ENCODE data around the gene ULK1. TPM values are rescaled to one million over a fixed set of nuclear protein-coding genes. Genes with fewer than 3 reads are reported as not detected.

The ULK1 gene
- total RNA-seq, 1 experiment from 2014 or later: 72.1 TPM

DNA sequence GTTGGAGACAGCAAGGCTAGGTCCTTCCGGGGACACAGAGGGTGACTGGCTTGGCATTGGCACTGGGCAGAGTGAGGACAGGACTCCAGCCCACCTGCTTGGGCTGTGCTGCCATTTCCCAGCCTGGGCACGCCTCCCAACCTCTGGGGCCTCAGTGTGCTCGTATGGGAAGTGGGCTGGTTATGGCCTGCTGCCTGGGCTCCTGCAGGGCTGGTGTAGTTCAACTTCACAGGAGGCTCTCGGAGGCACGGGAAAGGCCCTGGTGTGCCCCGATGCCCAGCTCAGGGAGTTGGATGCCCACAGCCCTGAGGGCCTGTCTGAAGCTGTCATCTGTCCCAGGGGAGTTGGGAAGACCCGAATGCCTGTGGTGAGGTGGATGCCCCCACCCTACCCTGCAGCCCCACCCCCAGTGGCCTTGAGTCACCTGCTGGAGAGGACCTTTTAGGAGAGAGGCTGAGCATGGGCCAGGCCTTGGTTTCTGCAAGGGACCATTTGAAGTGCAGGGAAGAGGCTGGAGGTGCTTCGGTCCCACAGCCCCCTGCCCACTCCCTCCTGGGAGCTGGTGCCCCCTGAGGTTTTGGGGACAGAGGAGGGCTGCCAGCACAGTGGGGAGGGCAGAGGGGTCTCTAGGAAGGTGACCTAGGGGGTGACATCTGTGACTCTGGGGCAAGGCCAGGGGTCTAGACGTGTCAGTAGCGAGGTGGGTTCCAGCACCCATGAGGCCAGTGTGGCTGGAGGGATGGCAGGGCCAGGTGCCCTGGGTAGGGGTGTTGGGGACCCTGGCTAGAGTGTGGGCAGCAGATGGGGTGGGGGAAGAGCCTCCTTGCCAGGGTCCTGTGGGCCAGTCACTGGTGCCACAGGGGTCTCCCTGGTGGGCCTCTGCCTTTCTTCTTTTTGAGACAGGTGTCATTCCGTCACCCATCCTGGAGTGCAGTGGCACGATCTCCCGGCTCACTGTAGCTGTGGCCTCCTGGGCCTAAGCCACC is 9.1 kb downstream of the ULK1 start:
- in situ Hi-C loops (cut with HindIII; ENCODE audit: low pct_unique_long_range_greater_than_20kb, low sequenced_read_pairs) (no loop called here), intact Hi-C loops (cut with micrococcal nuclease; ENCODE audit: unreplicated experiment) (no loop called here)
- CTCF ChIA-PET: no interaction called here
- Histone ChIP-seq H3K9me3 (ENCODE audit: control insufficient read depth, insufficient read depth, low read depth, low read length) (no peaks in the 10 kb centered on the region), H3K4me3 (ENCODE audit: low read depth in 2 of 2, low read length in 2 of 2) (no peak overlapping the region), H3K4me1 (ENCODE audit: control insufficient read depth, insufficient read depth, low read length) (no peaks in the 10 kb centered on the region; the same call in 1 of the 2 replicates), H3K36me3 (ENCODE audit: control insufficient read depth, insufficient read depth, low read length) (no peaks in the 10 kb centered on the region), H3K27ac (ENCODE audit: low read length) (no peak overlapping the region), H3K27me3 (ENCODE audit: control insufficient read depth, insufficient read depth, low read length) (no peaks in the 10 kb centered on the region)
- 0 out of 2 replicates have a peak, but pooled peaks have one; percentile 19 for ATAC-seq
- BruUV-seq (replicated peaks): no TSS peak
- POLR2A ChIA-PET: no interaction called here
- TF ChIP-seq POLR2AphosphoS5 (IDR thresholded peaks at IDR 0.05; ENCODE audit: low read depth, low read length): no peak
- TF ChIP-seq SIN3A (IDR thresholded peaks at IDR 0.05; ENCODE audit: borderline replicate concordance, insufficient read depth, low read depth, low read length): no peak
- TF ChIP-seq, protein P1, sequence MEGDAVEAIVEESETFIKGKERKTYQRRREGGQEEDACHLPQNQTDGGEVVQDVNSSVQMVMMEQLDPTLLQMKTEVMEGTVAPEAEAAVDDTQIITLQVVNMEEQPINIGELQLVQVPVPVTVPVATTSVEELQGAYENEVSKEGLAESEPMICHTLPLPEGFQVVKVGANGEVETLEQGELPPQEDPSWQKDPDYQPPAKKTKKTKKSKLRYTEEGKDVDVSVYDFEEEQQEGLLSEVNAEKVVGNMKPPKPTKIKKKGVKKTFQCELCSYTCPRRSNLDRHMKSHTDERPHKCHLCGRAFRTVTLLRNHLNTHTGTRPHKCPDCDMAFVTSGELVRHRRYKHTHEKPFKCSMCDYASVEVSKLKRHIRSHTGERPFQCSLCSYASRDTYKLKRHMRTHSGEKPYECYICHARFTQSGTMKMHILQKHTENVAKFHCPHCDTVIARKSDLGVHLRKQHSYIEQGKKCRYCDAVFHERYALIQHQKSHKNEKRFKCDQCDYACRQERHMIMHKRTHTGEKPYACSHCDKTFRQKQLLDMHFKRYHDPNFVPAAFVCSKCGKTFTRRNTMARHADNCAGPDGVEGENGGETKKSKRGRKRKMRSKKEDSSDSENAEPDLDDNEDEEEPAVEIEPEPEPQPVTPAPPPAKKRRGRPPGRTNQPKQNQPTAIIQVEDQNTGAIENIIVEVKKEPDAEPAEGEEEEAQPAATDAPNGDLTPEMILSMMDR (IDR thresholded peaks at IDR 0.05): no peak
- no peak for TF ChIP-seq REST (IDR thresholded peaks at IDR 0.05; ENCODE audit: insufficient read depth in 1 of 2, low read depth in 2 of 2, low read length in 1 of 2)
- no peak for TF ChIP-seq TCF7L2 (IDR thresholded peaks at IDR 0.05; ENCODE audit: low read depth, low read length)
- no peak for DNase-seq (ENCODE audit: low read depth, low spot score)

GRCh38 chr12:131904346-131904745 is 9.9 kb downstream of the ULK1 start:
- H3K36me3 ChIP-seq (ENCODE audit: control insufficient read depth, insufficient read depth, low read length): no peaks in the 10 kb centered on the region
- ChIA-PET CTCF (no interaction called here), POLR2A (no interaction called here)
- DNase-seq (ENCODE audit: low read depth, low spot score) (no peak), ATAC-seq (no peak)
- no peaks in the 10 kb centered on the region for H3K27me3 ChIP-seq (ENCODE audit: control insufficient read depth, insufficient read depth, low read length)
- in situ Hi-C loops (cut with HindIII; ENCODE audit: low pct_unique_long_range_greater_than_20kb, low sequenced_read_pairs) (no loop called here), intact Hi-C loops (cut with micrococcal nuclease; ENCODE audit: unreplicated experiment) (no loop called here)
- no peaks in the 10 kb centered on the region; the same call in 1 of the 2 replicates for H3K4me1 ChIP-seq (ENCODE audit: control insufficient read depth, insufficient read depth, low read length)
- TF ChIP-seq, protein P1 (IDR thresholded peaks at IDR 0.05): no peak
- TF ChIP-seq REST (IDR thresholded peaks at IDR 0.05; ENCODE audit: insufficient read depth in 1 of 2, low read depth in 2 of 2, low read length in 1 of 2) (no peak), TCF7L2 (IDR thresholded peaks at IDR 0.05; ENCODE audit: low read depth, low read length) (no peak), SIN3A (IDR thresholded peaks at IDR 0.05; ENCODE audit: borderline replicate concordance, insufficient read depth, low read depth, low read length) (no peak), POLR2AphosphoS5 (IDR thresholded peaks at IDR 0.05; ENCODE audit: low read depth, low read length) (no peak)
- no TSS peak for BruUV-seq (replicated peaks)
- H3K27ac ChIP-seq (ENCODE audit: low read length): no peak overlapping the region
- no peaks in the 10 kb centered on the region for H3K9me3 ChIP-seq (ENCODE audit: control insufficient read depth, insufficient read depth, low read depth, low read length)
- no peak overlapping the region for H3K4me3 ChIP-seq (ENCODE audit: low read depth in 2 of 2, low read length in 2 of 2)

All from Panc1 (cell line).